Activated CD4-positive, alpha-beta T cell treated with anti-CD3 and anti-CD28 coated beads, Interleukin-2, amount 10 ng/mL, durations not matched to agents 7 days and 5 days (primary cell): ENCODE measurements around the gene LRRFIP2. TPM values are rescaled to one million over a fixed set of nuclear protein-coding genes. Genes with fewer than 3 reads are reported as not detected.
A peak's percentile ranks its signal among the peaks of the same experiment; 100 is the strongest.
"Not testable (repeated sequence)": the region's sequence is repeated elsewhere in the genome, so short reads cannot be mapped to it uniquely, and the experiment has no call there.

Experiments used
- CTCF ChIA-PET: fragments of 350-600 bp; sonication (Branson Sonifier 250); formaldehyde crosslinking; loops from one replicate; lab custom pipeline; 2021; ENCODE audit warnings: antibody characterized with exemption; lab: Charles Lee
- POLR2A ChIA-PET: fragments of 350-600 bp; sonication (Branson Sonifier 250); formaldehyde crosslinking; loops from one replicate; lab custom pipeline; 2021; ENCODE audit warnings: antibody characterized with exemption; lab: Charles Lee
- DNase-seq: peaks from one replicate; pipeline ENCODE4 v3.0.0-alpha.2; 2020
- H3K27ac Mint-ChIP-seq: one replicate; pipeline ENCODE4 v1.8.0; 2021; ENCODE audit warnings: mild to moderate bottlenecking, moderate library complexity, mixed read lengths
- H3K27me3 Mint-ChIP-seq: one replicate; pipeline ENCODE4 v1.8.0; 2021; ENCODE audit warnings: mixed read lengths
- H3K36me3 Mint-ChIP-seq: one replicate; pipeline ENCODE4 v1.8.0; 2021; ENCODE audit warnings: low read depth, mixed read lengths
- H3K4me1 Mint-ChIP-seq: one replicate; pipeline ENCODE4 v1.8.0; 2021; ENCODE audit warnings: mixed read lengths
- H3K4me3 Mint-ChIP-seq: one replicate; pipeline ENCODE4 v1.8.0; 2021; ENCODE audit warnings: mild to moderate bottlenecking, moderate library complexity, mixed read lengths
- H3K9me3 Mint-ChIP-seq: one replicate; pipeline ENCODE4 v1.8.0; 2021; ENCODE audit warnings: mixed read lengths
- total RNA-seq, 2 experiments: library from RNA; stranded (reverse); gene quantifications; one replicate each; pipeline ENCODE4 v1.2.3, GENCODE V29; 2021

LRRFIP2 gene
- total RNA-seq, 2 experiments from 2014 or later = 27.1 to 30.1 TPM

DNA sequence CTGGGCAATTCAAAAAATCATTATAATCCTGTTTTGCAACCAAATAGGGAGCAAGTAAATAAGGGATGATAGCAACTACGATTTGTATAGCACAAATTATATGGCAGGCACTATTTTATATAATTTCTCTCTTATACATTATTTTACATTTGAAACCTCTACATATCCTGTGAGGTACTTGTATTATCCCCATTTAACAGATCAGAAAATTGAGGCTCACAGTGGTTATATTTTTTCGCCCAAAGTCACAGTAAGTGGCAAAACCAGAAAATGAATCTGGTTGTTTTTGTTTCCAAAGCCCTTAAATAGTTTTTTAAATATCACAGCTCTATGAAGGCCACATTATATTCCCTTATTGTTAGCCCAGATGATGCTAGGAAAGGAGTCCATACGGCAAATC lies 106.8 kb downstream of the LRRFIP2 start:
- Mint-ChIP-seq H3K4me1 (peaks cover 10% of the 10 kb centered on the region), H3K9me3 (no peaks in the 10 kb centered on the region), H3K36me3 (peaks cover 22% of the 10 kb centered on the region), H3K27ac (no peak overlapping the region), H3K27me3 (no peaks in the 10 kb centered on the region), H3K4me3 (no peak overlapping the region)
- no peak for DNase-seq
- CTCF ChIA-PET = interaction anchor here (0.6 kb wide), 1 partner anchor 1188 kb away, joined by 4 read pairs; no protein-coding TSS in a partner anchor
- POLR2A ChIA-PET = no interaction called here

DNA sequence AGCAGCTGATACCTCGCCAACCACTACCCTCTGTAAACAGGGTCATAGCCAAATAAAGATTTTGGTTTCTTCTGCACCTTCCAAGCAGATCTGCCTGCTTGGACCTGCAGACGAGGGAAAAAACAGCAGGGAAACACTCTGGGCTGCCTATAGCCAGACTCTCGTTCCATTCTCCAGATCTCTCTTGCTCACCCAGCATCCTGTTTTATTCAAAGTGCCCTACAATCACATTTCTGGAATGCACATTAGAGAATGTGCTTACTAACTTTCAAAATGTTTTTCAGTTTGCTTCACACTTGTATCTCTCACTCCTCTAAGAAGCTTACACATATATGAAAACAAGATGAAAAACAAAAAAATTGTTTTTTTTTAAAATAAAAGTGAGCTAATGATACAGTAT lies 109.6 kb downstream of the LRRFIP2 start:
- Mint-ChIP-seq H3K36me3 (peaks cover 27% of the 10 kb centered on the region), H3K9me3 (no peaks in the 10 kb centered on the region), H3K4me3 (no peak overlapping the region), H3K27me3 (no peaks in the 10 kb centered on the region), H3K4me1 (peaks cover 9% of the 10 kb centered on the region), H3K27ac (no peak overlapping the region)
- CTCF ChIA-PET = no interaction called here
- DNase-seq = no peak
- POLR2A ChIA-PET = no interaction called here

DNA sequence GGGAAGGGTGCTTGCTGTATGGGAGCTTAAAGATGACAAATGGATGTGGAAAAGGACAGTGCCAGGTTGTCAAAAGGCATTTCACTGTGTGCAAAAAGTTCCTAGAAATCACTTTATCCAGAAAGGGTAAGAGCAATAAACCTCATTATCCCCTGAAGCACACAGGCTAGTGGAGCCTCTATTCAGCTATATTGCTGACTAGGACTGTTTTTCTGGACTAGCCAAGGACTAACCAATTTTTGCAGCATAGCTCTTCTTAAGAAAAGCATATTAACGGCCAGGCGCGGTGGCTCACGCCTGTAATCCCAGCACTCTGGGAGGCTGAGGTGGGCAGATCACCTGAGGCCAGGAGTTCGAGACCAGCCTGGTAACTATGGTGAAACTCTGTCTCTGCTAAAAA lies 116.3 kb downstream of the LRRFIP2 start:
- Mint-ChIP-seq H3K9me3 (no peaks in the 10 kb centered on the region), H3K27ac (no peak overlapping the region), H3K36me3 (peaks cover 46% of the 10 kb centered on the region), H3K4me3 (no peak overlapping the region), H3K4me1 (peaks cover 2% of the 10 kb centered on the region), H3K27me3 (no peaks in the 10 kb centered on the region)
- DNase-seq = no peak
- POLR2A ChIA-PET = no interaction called here
- CTCF ChIA-PET = interaction anchor here (1.2 kb wide), 1 partner anchor 8 kb away, joined by 3 read pairs; no protein-coding TSS in a partner anchor

DNA sequence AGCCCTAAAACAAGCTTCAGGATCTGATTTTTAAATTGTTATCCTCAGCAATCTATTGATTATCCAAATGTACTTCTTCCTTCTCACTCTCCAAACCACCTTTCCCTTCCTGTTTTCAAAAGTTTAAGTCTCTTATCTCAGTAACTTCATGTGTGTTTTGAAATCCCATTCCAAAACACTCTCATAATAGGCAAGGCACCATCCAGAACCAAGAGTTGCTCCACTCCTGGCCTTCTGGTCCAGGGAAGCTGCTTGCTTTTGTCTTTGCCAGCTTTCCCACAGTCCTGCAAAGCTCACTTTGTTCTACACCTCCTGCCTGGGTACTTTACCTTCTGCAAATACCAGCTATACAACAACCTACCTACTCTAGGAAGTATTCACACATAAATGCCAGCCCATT lies 117.6 kb downstream of the LRRFIP2 start:
- Mint-ChIP-seq H3K27me3 (no peaks in the 10 kb centered on the region), H3K9me3 (no peaks in the 10 kb centered on the region), H3K27ac (peak overlapping the region; percentile 54), H3K4me1 (peaks cover 2% of the 10 kb centered on the region), H3K4me3 (no peak overlapping the region), H3K36me3 (peaks cover 42% of the 10 kb centered on the region)
- ChIA-PET POLR2A (no interaction called here), CTCF (interaction anchor here (1.5 kb wide), 1 partner anchor 16 kb away, joined by 7 read pairs; no protein-coding TSS in a partner anchor)
- DNase-seq = no peak

DNA sequence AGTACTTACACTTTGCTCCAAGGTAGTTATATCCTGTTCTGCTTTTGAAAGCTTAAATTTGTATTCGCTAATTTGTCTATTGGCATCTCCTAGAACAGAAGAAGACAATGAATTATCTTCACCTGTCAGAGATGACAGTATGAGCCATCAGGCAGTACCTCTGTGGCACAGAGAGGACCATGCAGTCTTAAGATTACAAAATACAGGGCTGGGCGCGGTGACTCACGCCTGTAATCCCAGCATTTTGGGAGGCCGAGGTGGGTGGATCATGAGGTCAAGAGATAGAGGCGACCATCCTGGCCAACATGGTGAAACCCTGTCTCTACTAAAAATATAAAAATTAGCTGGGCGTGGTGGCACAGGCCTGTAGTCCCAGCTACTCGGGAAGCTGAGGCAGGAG lies 119.3 kb downstream of the LRRFIP2 start:
- H3K4me1 Mint-ChIP-seq, H3K9me3 Mint-ChIP-seq, H3K27ac Mint-ChIP-seq, POLR2A ChIA-PET, H3K4me3 Mint-ChIP-seq, H3K27me3 Mint-ChIP-seq, DNase-seq: not testable (repeated sequence)
- CTCF ChIA-PET = interaction anchor here (0.6 kb wide), 2 partner anchors 9 to 111 kb away, joined by 3 to 5 read pairs; no protein-coding TSS in a partner anchor
- H3K36me3 Mint-ChIP-seq = peaks cover 44% of the 10 kb centered on the region

DNA sequence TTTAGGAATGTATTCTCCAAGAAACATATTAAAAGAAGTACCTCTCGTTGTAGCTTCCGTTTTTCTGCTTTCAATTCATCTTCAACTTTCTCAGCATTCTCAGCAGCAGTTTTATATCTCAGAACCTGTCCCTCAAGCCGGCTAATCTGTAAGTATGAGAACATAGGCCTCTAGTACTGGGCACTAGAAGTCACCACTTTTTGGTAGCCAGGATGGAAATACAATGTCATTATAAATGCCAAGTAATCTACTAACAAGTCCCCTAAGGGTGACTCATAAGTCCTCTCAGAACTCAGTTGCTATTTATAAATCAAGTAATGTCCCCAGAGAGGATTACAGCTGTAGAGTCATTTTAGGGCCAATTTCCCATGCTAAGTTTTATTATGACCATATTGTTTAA lies 120.0 kb downstream of the LRRFIP2 start:
- Mint-ChIP-seq H3K27me3 (no peaks in the 10 kb centered on the region), H3K4me3 (no peak overlapping the region), H3K27ac (no peak overlapping the region), H3K4me1 (peaks cover 2% of the 10 kb centered on the region), H3K9me3 (no peaks in the 10 kb centered on the region), H3K36me3 (peaks cover 48% of the 10 kb centered on the region)
- CTCF ChIA-PET = no interaction called here
- DNase-seq = no peak
- POLR2A ChIA-PET = no interaction called here

DNA sequence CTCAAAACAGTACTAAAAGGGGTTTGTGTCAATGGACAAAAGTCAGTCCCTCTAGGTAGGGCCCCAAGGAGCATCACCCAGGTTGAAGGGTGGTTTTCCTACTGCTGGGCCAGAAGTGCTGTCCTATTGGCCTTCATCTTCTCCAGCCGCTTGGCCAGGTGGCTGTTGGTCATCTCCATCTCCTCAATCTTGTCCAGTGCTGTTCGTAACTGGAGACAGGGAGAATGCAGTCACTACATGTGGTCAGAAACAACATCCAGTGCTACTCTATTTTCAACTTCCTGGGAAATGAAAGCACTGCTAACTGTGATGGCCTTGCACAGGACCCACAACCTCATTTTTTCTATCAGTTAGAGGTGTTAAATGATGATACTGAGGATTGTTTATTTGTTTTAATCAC lies 120.6 kb downstream of the LRRFIP2 start:
- H3K27ac Mint-ChIP-seq = no peak overlapping the region
- peaks cover 52% of the 10 kb centered on the region for H3K36me3 Mint-ChIP-seq
- POLR2A ChIA-PET = no interaction called here
- H3K4me3 Mint-ChIP-seq = no peak overlapping the region
- H3K9me3 Mint-ChIP-seq = no peaks in the 10 kb centered on the region
- H3K27me3 Mint-ChIP-seq = no peaks in the 10 kb centered on the region
- peaks cover 2% of the 10 kb centered on the region for H3K4me1 Mint-ChIP-seq
- DNase-seq = no peak
- CTCF ChIA-PET = no interaction called here

DNA sequence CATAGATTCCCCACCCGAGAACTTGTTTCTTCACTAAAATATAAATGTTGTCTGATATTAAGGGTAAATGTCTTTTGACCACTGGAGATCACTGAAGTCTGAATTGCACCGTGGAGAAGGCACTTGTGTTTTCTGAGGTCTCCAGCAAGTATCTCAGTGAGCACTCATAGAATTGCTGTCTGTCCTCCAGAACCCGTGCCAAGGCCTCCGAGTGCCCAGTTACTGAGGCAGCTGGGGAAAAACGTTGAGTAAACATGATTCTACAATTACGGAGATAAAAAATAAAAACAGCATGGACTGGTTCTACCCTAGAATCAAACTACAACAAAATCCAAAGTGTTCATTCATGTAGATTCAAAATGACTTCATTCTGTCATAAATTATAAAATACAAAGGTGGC lies 121.0 kb downstream of the LRRFIP2 start:
- no peak overlapping the region for H3K27ac Mint-ChIP-seq
- no peaks in the 10 kb centered on the region for H3K9me3 Mint-ChIP-seq
- H3K27me3 Mint-ChIP-seq = no peaks in the 10 kb centered on the region

DNA sequence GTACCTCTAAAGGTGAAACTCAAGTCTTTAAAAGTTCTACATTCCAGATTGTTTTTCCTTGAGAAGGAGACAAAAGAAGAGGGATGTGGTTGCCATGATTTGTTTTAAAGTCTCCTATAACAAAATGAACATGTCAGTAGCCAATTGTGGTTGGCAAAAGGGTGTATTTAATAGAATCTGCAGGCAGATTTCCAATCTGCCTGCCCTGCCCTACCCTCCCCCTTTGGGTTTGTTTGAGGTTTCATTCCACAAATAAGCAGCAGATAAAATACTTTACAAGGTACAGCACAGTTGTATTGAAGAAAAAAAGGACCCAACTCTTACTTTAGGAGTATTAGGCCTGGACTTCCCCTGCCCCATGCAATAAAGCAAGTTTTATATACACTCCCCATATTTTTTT lies 121.5 kb downstream of the LRRFIP2 start:
- Mint-ChIP-seq H3K27ac (no peak overlapping the region), H3K36me3 (peaks cover 58% of the 10 kb centered on the region), H3K27me3 (no peaks in the 10 kb centered on the region), H3K9me3 (no peaks in the 10 kb centered on the region), H3K4me3 (no peak overlapping the region), H3K4me1 (peaks cover 2% of the 10 kb centered on the region)
- CTCF ChIA-PET = no interaction called here
- POLR2A ChIA-PET = no interaction called here
- DNase-seq = no peak

More for the DNA sequence above, 121.0 kb downstream of the LRRFIP2 start:
- Mint-ChIP-seq H3K36me3 (peaks cover 53% of the 10 kb centered on the region), H3K4me1 (peaks cover 2% of the 10 kb centered on the region), H3K4me3 (no peak overlapping the region)
- no peak for DNase-seq
- ChIA-PET POLR2A (no interaction called here), CTCF (no interaction called here)

DNA sequence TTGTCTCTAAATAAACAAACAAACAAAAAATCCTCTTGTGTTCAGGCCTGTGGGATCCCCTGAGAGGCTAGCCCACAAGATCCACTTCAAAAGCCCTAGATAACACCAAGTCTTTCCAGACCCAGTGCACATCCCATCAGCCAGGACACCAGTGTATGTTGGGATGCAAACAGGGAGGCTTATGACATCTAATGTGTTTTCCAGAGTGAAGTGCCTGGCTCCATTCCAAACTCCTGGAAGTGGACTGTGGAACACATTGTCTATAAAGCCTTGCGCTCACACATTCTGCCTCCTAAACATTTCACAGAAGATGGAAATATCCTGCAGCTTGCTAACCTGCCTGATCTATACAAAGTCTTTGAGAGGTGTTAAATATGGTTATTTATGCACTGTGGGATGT lies 124.1 kb downstream of the LRRFIP2 start:
- H3K4me3 Mint-ChIP-seq = no peak overlapping the region
- CTCF ChIA-PET = interaction anchor here (1.0 to 1.1 kb wide), 3 partner anchors 8 to 84 kb away, joined by 3 read pairs; no protein-coding TSS in a partner anchor
- POLR2A ChIA-PET = no interaction called here

DNA sequence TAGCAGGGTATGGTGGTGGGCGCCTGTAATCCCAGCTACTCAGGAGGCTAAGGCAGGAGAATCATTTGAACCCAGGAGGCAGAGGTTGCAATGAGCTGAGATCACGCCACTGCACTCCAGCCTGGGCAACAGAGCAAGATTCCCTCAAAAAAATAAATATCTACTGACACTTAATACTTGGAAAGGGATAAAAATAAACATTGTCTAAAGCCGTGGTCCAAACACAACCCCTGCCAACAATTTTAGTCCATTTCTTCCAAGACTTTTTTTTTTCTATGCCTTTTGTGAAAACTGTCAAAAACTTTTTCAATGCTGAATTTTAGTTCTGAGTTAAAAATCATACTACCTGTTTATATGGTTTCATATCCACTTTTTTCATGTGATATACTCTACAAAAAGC lies 131.7 kb downstream of the LRRFIP2 start:
- peaks cover 50% of the 10 kb centered on the region for H3K36me3 Mint-ChIP-seq
- H3K27me3 Mint-ChIP-seq, POLR2A ChIA-PET, H3K27ac Mint-ChIP-seq, H3K9me3 Mint-ChIP-seq, H3K4me3 Mint-ChIP-seq, DNase-seq, H3K4me1 Mint-ChIP-seq: not testable (repeated sequence)
- CTCF ChIA-PET = interaction anchor here (0.6 to 1.4 kb wide), 5 partner anchors 42 to 229 kb away, joined by 3 to 4 read pairs (median 4); no protein-coding TSS in a partner anchor

More for the DNA sequence above, 124.1 kb downstream of the LRRFIP2 start:
- Mint-ChIP-seq H3K4me1 (peaks cover 2% of the 10 kb centered on the region), H3K27me3 (no peaks in the 10 kb centered on the region), H3K36me3 (peaks cover 58% of the 10 kb centered on the region), H3K27ac (no peak overlapping the region), H3K9me3 (no peaks in the 10 kb centered on the region)
- DNase-seq = no peak

DNA sequence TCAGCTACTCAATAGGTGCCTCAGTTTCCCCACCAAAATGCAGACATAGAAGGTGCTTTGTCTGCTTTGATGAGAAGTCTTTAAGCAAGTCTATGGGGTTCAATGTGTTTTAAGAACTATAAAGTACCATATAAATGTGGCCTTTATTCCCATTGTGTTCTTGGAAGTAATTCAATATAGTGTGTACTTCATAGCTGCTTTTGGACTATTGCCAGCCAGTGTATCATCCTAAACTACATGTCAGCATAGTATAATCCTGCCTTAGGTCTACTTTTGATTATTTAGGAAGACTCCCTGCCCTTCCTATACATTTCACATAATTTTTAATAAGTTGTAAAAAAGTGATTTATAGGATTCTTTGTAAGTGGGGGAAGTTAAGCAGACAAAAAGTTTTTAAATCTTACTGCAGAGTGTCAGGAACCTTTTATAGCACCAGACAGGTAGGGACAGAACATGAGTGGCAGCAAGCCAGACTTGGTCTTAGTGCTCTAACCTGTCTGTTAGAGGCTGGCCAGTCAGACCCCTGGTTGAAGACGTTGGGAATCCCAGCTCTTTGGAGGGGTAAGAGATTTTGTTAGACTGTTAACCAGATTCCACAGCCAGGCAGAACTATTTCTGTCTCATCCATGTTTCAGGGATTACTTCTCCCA lies 132.7 kb downstream of the LRRFIP2 start:
- no peak overlapping the region for H3K27ac Mint-ChIP-seq
- H3K4me1 Mint-ChIP-seq = no peaks in the 10 kb centered on the region
- H3K36me3 Mint-ChIP-seq = peaks cover 50% of the 10 kb centered on the region
- H3K9me3 Mint-ChIP-seq = peaks cover 4% of the 10 kb centered on the region
- ChIA-PET CTCF (interaction anchor here (1.4 to 2.1 kb wide), 2 partner anchors 15 to 162 kb away, joined by 3 to 7 read pairs; no protein-coding TSS in a partner anchor), POLR2A (no interaction called here)
- no peaks in the 10 kb centered on the region for H3K27me3 Mint-ChIP-seq
- no peak for DNase-seq
- H3K4me3 Mint-ChIP-seq = no peak overlapping the region

DNA sequence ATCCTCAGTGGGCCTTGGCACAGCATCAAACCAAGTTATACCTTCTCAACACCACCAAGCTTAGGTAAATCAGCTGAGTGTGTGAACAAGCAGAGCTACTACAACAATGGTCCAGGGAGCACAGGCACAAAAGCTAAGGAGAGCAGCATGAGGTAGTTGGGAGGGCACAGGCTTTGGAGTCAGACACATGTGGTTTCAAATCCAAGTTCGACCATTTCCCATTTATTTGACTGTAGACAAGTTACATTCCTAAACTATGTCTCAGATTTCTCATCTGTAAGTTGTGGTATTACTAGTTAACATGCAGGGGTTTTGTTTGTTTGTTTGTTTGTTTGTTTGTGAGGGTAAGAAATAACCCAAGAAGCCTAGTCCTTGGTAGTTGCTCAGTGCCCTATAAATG lies 134.2 kb downstream of the LRRFIP2 start:
- ChIA-PET POLR2A (no interaction called here), CTCF (interaction anchor here (1.0 to 2.1 kb wide), 2 partner anchors 10 to 17 kb away, joined by 3 to 7 read pairs; no protein-coding TSS in a partner anchor)
- H3K36me3 Mint-ChIP-seq = peaks cover 61% of the 10 kb centered on the region

More for the DNA sequence above, 134.2 kb downstream of the LRRFIP2 start:
- no peak for DNase-seq
- Mint-ChIP-seq H3K4me3 (no peak overlapping the region), H3K4me1 (no peaks in the 10 kb centered on the region), H3K27ac (peak overlapping the region; percentile 37), H3K27me3 (no peaks in the 10 kb centered on the region), H3K9me3 (peaks cover 8% of the 10 kb centered on the region)
